Activated T-helper 1 cell treated with anti-CD3 and anti-CD28 coated beads, Interleukin-2, amount 50 U/mL, for 16 hours (primary cell): ENCODE data around the gene RAPGEF1.

Source experiments
- DNase-seq, 2 donors: peaks; one replicate each; pipeline ENCODE4 v3.0.0-alpha.2; 2020; ENCODE audit warnings: low read depth in 1 of 2, low spot score in 1 of 2

The RAPGEF1 gene

DNA sequence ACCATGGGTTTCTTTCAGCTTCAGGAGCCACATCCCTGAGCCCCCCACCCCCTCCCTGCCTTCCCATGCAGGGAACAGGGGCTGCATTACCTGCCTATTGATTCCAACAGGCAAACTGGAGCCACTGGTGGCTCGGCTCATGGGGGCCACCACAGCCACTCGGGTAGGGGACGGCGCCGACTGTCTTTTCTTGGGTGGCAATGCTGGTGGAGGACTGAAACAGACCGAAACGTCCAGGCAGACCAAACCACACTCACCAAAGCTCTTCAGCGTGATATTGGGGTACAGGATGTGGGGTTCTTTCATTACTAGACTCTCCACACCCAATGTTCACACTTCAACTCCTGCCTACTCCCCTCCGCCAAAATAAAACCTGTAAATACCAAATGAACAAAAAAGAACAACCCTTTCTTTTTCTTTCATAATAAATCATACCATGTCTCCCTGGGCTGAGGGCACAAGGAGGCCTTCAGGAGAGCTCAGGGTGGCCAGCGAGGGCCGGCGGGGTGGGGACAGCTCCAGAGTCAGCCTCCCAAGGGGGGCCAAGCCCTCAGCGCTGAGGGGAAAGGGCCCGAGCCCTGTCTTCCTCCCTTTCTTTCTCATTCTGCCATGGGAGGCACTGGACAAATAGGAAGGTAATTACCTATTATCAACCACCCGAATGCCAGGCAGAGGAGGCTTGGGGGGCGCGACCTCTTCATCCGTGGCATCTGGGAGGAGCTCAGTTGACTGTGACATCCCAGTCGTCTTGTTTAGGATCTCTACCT is 111.2 kb downstream of the RAPGEF1 start:
- DNase-seq, result no peak

DNA sequence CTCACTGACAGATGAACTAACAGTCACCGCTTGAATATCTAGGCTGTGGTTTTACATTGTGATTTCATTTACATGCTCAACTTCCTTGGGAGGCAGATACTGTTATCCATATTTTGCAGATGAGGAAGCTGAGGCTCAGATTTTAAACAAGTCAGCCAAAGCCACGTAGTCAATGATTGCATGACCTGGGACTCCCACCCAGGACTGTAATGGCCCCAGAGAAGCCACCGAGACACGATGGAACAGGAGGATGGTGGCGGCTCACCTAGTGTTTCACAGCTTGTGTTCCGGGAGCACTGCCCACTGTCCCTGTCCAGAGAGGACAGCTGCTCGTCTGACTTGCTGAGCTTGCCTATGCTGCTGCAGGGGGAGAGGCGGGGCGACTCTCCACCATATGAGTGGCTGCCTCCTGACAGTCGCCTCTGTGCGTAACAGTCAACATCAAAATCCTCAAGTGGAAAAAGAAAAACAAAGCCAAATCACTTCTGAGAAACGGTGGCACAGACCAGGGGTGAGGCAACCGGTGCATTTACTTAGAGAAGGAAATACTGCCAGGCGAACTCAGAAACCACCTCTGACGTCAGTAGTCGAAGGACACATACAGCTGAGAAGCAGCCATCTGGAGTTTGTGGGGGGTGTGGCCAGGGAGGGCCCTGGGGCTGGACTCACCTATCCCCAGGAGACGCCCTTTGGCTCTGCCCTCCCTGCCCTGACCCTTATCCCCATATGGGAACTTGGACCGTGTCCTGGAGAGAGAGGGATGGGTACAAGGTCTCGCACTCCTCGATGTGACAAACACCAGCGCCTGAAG is 112.0 kb downstream of the RAPGEF1 start:
- peak in 1 of 2 donors; percentile 42 for DNase-seq

DNA sequence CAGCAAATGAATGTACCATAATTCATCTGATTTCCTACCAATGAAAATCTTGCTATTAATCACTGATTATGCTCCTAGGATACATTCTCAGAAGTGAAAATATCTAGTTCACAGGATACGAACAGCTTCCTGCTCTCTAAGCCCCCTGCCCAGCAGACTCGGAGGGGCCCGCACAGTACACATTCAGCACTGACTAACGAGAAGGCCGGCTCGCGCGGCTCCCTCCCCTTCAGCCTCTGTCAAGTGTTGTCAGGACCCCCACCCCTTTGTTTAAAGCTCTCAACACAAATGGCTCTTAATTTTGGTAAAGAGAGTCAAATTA is 112.6 kb downstream of the RAPGEF1 start:
- DNase-seq, result no peak

DNA sequence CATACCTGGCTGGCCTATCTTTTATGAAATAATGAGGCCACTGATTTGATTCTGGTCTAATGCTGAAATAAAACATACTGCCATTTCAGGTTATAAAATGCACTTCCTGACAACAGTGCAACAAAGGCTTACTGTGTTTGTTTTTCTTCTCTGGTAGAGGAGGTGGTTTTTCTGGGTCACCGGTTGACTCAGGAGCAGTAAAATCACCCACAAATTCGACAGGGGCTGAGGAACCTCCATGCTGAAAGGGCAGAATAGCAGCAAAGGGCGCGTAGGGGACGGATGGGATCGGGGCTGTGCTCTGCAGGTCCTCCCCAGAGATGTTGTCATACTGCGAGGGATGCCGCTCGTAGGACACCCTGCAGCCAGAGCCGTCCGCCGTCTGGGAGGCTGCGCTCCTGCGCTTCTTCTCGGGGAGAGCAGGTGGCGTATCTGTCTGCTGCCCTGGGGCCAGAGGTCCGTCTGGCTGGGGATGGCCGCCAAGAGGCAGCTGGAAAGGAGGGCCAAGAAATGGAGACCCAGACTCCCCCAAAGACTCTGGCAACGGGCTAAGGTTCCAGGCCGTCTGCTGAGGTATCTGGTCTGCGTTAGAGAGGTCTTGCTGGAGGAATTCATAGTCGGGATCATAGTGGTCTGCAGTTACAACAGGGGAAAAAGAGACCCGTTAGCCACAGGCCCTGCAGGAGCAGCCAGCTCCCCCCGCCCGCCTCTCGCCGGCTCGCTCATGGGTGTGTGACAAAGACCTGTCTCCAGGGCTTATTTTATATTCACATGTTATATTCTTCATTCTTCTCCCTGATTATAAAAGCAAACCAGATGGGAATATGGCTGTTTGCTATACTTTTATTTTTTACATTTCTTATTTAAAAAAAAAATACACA is 113.8 kb downstream of the RAPGEF1 start:
- no peak for DNase-seq

DNA sequence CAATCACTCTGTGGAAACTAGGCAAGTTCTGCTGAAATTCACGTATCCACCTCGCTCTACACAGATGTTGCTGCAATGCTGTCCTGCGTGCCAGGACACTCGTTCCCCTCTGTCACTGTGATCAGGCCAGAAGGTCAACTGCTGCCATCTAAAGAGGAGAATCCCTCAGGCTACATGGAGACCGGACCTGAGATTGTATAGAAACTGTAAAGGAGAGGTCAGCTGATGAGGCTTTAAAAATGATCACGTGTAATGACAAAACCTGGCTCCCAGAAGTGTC is 114.4 kb downstream of the RAPGEF1 start:
- no peak for DNase-seq

DNA sequence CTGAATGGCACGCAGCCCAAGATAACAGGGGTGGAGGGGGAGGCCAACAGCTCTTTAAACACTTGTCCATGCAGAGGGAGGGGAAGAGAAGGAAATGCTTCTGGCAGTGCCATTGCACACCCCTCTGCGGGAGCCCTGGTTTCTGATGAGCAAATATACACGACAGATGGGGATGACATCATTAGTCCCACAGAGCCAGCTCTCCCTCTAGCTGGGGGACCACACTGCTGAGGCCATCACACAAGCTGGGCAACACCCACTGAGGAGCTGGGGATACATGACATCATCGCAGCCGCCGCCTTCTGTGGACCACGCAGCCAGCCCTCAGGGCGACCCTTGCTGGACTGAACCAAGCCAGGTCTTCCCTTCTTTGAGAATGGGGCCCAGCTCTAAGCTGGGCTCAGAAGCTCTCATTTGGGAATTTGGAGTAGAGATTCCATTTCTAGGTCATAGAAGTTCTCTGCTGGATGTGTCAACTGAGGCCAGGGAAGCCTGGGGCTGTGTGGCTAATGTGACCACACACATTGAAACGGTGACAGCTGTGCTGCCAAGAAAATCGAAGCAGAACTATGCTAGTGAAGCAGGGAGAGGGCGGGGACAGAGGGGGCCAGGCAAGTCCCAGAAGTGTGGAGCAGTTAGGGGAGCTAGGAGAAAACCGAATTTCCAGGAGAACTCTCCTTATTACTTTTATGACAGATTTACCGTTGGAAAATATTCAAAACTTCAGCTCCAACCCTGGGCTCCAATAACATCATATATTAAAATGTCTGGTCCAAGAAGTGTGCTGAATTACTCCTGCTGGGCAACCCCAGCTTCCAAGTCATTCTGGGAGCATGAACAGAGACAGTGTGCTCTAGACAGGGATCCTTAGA is 115.0 kb downstream of the RAPGEF1 start:
- DNase-seq, result no peak

DNA sequence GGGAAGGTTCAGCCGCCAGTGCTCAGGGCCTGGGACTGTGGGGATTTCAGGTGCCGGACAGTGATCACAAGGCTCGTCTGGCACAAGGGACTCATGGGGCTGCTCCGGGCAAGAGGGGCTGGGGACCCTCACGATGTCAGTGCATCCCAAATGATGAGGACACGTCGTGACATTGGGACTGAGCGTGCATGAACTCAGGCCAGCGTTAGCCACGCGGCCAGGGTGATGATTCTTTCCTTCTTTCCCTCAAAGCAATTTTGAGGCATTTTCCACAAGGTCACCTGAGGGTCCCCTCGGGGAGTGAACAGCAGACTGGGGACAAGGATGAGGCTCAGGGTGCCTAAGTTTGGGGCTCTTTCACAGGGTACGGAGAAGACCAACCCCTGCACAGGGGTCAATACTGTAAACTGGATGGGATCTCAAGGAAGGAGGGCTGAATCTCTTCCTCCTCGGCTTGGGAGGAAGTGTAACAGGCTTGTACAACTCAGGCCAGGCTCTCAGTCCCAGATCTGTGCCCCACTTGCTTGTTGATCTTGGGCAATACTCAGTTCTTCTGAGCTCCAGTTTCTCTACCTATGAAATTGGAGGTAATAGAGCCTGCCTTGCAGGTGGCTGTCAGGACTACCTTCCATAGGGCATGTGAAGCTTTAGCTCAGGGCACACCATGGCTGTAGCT is 116.1 kb downstream of the RAPGEF1 start:
- DNase-seq, result no peak

DNA sequence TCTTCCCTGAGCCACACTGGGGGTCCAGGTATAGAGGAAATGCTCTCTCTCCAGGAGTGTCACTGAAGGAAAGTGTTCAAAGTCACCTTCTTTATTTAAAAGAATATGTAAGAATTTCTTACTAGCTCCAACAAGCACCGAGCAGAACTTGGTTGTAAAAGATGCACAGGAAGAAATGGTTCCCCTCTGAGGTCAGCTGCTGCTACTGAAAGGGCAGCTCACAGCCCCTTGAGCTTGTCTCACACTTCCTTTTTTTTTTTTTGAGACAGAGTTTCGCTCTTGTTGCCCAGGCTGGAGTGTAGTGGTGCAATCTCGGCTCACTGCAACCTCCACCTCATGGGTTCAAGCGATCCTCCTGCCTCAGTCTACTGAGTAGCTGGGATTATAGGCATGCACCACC is 117.4 kb downstream of the RAPGEF1 start:
- no peak for DNase-seq

DNA sequence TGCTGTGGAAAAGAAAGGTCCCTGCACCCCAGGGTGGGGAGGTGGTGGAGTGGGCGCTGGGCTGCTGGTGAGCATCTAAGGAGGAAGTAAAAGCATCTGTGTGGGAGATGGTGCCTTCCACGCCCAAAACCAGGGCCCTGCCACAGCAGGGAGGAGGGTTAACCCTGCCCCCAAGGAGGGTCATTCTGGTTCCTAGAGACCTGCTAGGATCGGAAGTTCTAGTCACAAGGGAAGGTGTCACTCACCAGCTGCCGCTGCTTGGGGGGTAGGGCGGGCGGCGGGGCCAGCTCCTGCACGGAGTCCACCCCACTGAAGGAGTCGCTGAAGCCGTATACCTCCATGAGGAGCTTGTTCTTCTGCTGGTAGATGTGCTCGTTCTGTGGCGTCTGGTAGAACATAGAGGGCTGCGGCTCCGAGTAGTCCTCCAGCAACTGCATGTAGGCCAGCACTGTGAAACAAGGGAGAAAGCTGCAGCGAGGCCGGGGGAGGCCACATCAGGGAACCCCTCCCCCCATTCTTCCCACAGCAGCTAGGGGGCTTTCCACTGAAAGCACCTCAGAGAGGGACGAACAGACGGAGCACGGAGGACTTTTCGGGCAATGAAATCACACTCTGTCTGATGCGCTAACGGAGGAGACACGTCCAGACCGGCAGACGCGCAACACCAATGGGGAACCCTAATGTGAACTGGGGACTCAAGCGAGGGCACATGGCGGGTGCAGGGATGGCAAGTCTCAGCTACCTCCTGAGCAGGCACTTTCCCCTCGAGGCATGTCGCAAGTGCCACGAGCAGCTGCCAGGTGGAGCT is 118.1 kb downstream of the RAPGEF1 start:
- DNase-seq, result no peak

DNA sequence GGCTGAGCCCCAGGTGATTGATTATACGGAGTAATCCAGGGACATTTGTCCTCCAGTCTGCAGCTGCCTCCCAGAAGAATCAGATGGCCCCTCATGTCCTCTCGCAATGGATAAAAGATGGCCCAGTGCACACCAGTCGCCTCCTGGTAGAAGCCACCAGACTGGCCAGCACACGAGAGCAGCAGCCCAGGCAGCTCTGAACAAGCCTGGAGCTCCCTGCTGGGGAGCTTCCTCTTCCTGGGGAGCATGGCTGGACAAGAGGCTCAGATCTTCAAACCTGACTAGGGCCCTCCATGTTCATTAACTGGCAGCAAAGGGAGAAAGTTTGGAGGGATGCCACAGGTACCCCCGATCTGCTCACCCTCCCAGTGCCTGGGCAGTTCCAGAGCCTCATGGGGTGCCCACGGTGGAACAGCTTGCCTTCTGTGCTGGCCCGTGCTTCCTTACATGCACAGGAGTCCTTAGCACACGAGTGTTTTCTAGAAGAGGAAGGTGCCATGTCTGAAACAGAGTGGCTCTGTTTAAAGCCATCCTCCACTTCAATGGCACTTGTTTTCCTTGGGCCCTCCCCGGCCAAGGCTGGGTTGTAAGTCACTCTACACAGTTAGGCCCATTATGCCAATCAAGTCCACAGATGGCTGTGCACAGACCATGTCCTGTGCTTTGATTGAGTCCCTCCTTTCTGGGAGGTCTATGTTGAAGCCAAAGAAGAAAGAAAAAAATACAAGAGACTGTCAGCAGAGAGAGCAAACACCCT is 118.9 kb downstream of the RAPGEF1 start:
- DNase-seq, result no peak

DNA sequence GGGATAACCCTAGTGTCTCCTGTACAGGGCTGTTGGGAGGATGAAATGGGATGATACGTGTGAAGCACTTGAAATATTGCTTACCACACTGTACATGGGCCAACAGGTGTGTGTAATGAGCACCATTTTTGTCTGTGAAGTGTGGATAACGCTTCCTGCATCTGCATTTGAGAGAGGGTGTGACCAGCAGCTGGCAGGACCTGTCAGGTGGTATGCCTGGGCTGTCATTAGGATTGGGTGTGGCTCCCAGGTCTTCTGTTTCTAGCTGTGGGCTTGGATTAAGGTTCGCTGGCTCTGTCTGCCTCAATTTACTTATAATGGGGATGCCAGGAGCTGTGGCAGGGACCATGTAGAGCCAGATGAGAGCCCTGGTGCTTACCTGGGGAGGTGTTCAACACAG is 120.2 kb downstream of the RAPGEF1 start:
- no peak for DNase-seq

DNA sequence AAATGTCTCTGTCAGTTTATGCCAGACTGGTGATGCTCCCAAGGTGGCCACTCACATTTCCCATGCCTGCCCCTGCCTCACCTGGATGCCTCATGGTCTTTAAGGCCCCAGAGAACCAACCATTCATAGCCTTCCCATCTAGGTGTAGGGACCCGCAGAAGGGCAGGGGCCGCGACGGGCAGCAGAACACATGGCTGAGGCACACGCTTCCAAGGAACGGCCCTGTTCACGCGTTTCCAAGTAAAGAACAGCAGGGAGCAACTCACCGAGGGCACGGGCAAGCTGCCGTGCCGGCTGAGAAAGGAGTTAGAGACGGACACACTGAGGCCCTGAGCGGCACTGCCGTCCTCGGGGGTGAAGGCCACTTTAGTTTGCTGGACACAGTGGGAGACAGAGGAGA is 121.1 kb downstream of the RAPGEF1 start:
- DNase-seq, result no peak

DNA sequence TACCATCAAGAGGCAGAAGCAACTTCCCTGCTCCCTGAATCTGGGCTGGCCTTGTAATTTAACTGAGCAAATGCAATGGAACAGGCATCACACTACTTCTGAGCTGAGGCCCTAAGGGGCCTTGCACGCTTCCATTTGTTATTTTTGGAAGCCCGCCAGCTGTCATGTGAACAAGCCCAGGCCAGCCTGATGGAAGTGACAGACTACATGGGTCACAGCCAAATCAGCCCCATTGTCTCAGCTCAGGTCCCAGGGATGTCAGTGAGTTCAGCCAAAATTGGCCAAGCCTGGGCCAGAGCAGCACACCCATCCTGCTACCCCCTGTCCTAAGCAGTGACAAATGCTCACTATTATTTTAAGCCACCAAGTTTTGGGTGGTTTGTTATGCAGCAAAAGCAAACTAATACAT is 121.8 kb downstream of the RAPGEF1 start:
- no peak for DNase-seq

DNA sequence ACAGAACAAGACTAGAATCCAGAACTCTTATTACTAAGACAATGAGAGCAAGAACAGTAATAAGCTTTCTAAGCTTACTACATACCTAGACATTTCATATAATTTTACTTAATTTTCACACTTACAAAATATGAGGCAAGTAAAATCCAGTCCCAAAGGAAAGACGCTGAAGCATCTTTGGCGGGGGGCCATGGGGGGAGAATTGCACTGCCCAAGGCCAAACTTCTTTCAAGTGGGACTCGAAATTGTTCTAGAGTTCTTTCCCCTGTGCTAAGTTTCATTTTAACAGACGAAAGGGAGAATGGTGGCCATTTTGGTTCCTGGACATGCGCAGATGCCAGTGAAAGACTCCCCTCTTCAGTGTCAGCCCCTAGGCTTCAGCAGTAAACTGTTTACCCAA is 122.3 kb downstream of the RAPGEF1 start:
- no peak for DNase-seq

DNA sequence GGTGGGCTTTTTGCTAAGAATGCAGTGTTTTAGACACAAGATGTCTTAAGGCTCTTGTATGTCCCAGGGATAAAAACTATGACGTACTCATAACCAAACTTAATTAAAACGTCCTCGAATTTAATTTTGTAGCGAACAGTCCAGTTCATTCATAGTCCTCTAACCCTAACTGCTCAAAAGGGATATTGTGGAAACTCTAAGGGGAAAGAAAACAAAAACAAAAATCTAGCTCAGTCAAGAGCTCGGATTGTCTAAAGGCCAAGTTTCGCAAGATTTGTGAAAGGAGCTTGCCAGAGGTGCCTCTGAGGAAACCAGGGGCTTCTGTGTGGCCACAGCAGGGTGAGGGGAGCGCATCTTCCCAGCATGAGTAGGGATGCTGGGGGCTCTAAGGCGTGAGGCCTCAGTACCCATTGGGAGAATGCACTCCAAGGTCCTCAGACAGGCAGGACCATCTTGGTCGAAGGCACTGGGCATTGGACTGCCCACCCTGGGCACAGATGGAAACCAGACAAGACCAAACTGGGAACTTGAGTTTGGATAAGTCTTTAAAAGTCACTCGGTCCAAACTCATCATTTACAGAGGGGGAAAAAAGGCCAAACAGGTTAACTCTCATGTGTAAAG is 122.8 kb downstream of the RAPGEF1 start:
- no peak for DNase-seq

DNA sequence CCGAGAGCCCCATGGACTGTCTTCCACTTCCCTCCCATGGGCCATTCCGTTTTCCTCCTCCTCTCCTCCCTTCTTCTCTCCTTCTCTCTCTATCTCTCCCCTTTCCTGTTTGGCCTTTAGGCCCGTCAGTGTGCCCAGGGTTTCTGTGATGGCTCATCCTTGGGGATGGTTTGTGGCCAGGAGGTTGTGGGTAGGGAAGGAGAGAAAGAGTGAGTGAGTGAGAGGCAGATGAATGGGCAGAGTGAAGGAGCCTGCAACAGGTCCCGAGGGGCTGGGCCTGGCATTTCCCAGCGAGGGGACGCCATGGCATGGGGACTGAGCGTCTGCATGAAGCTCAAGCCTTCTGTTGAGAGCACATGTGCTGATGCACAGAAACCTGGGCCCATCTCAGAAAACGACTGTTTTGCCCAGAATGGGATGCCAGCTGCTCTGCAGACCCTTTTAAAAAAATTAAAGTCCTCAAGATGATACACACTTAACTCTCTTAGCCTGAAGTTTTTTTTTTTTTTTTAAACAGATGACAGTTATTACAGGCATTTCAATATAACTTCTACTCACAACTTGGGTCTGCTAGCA is 125.4 kb downstream of the RAPGEF1 start:
- DNase-seq, result no peak

DNA sequence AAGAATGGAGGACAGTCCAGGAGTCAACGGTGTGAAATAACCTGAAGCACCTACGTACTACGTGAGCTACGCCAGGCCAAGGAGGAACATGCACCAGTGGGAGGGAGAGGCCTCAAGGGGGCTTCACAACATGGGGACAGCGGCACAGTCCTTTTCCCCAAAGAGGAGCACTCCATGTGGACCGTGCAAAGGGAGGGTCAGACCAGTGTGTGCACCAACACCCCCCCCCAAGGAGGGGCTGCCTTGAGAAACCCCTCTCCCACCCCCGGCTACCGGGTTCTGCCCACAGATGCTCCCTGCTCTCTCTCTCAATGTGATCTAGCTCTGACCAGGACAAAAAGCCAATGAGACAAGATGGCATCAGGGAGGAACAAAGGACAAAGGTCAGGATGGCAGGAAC is 126.0 kb downstream of the RAPGEF1 start:
- no peak for DNase-seq

DNA sequence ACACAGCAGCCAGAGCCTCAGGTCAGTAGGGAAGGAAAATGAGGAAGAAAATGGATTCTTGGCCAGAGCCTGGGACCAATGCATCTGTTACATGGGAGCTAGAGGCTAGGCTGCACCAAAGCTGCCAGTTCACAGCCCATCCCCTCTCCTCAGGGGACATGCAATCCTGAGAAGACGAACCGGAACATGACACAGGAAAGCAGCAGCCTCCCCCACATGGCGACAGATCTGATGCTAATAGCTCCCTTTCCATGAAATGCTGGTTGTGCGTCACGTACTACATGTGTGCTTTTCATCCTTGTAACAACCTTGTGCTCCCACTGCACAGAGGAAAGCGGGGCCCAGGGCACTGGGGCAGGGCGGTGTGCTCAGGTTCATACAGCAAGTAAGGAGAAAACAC is 127.0 kb downstream of the RAPGEF1 start:
- no peak for DNase-seq
